GM12878 (cell line): ENCODE data around the gene MVK.

Source experiments
- EZH2 ChIP-seq: IDR thresholded peaks from 2 replicates; pipeline ENCODE4 v1.6.1; 2012; ENCODE audit warnings: low read depth, mild to moderate bottlenecking, control low read depth, inconsistent platforms, low read length, borderline replicate concordance; ENCODE audit not compliant: control insufficient read depth
- POLR2AphosphoS5 ChIP-seq: IDR thresholded peaks from 2 replicates; pipeline ENCODE4 v1.6.1; 2011; ENCODE audit warnings: mild to moderate bottlenecking, low read length, inconsistent platforms
- TF ChIP-seq, protein P1 (sequence below), 3 experiments: IDR thresholded peaks in 2 of 3; conservative IDR thresholded peaks in 1 of 3; 2 replicates each; pipeline ENCODE4 v1.5.1; 2011; ENCODE audit warnings: low read depth in 3 of 3, low read length in 3 of 3, mild to moderate bottlenecking in 3 of 3, control low read depth in 2 of 3, moderate library complexity in 2 of 3, inconsistent platforms in 1 of 3, mixed read lengths in 1 of 3; ENCODE audit not compliant: control insufficient read depth in 2 of 3, insufficient read depth in 1 of 3; ENCODE audit errors: extremely low read depth in 1 of 3

DNA sequence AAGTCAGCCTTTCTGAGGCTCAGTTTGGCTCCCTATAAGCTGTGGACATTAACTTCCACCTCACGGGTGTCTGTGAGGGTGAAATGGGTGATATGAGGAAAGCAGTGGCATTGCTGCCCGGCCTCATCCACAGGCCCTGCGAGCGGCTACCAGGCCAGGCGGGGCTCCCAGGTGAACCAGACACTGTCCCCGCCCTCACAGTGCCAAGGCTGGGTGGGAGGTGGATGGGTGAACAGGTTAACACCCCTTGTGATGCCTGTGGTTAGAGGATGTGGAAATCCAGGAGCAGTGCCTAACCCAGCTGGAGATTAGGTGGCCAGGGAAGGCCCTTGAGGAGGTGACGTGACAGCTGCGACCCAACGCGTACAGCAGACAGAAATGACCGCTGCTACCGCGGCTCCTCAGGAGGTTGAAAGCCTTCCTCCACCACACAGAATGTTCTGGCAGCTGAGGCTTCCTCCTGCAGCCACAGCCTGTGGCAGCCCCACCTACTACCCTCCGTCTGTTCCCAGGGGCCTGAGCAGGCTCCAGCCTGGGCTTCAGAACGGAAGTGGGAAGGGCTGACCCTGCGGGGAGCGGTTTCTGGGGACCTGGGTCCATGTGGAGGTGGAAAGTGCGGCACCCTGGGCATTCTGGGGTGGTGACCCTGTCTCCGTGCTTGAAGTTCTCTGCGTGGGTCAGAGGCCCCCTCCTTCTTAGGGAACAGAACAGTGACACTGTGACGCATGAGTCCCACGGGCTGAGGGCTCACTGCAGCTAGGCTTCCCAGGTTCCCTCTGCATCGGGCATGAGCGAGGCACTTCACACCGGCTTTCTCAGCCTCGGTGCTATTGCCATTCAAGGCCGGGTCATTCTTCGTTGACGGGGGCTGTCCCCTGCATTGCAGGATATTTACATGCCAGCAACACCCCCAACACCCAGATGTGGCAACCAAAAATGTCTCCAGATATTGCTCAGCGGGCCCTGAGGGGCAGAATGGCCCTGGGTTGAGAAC lies 10.0 kb upstream of the MVK start:
- TF ChIP-seq, protein P1, sequence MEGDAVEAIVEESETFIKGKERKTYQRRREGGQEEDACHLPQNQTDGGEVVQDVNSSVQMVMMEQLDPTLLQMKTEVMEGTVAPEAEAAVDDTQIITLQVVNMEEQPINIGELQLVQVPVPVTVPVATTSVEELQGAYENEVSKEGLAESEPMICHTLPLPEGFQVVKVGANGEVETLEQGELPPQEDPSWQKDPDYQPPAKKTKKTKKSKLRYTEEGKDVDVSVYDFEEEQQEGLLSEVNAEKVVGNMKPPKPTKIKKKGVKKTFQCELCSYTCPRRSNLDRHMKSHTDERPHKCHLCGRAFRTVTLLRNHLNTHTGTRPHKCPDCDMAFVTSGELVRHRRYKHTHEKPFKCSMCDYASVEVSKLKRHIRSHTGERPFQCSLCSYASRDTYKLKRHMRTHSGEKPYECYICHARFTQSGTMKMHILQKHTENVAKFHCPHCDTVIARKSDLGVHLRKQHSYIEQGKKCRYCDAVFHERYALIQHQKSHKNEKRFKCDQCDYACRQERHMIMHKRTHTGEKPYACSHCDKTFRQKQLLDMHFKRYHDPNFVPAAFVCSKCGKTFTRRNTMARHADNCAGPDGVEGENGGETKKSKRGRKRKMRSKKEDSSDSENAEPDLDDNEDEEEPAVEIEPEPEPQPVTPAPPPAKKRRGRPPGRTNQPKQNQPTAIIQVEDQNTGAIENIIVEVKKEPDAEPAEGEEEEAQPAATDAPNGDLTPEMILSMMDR (IDR thresholded peaks at IDR 0.05 in 2 of 3, conservative IDR thresholded peaks at IDR 0.05 in 1 of 3; ENCODE audit: control insufficient read depth in 2 of 3, extremely low read depth in 1 of 3, insufficient read depth in 1 of 3, low read depth in 3 of 3, low read length in 3 of 3), result no peak
- TF ChIP-seq EZH2 (no peak), POLR2AphosphoS5 (no peak)
